GM23338 (cell line): Measurements from ENCODE around the gene RIOX2. TPM values are rescaled to one million over a fixed set of nuclear protein-coding genes. Genes with fewer than 3 reads are reported as not detected.

Source experiments
- ATAC-seq: fragments of 200-7000 bp; cut with Tn5 transposase; 3 replicates; pipeline ENCODE4 v1.9.1; 2020
- DNase-seq: peaks from one replicate; pipeline ENCODE4 v3.0.0-alpha.2; 2015; ENCODE audit warnings: low spot score
- H2AFZ ChIP-seq: fragments of 200-600 bp; sonication (generic); 2 replicates; pipeline ENCODE4 v1.8.0; 2016; ENCODE audit warnings: antibody characterized with exemption, mild to moderate bottlenecking, moderate library complexity
- H3F3A ChIP-seq: fragments of 200-600 bp; sonication (generic); replicated peaks from 2 replicates; pipeline ENCODE4 v1.8.0; 2017; ENCODE audit warnings: antibody characterized with exemption, mixed run types, low read depth
- H3K27ac ChIP-seq: fragments of 200-600 bp; sonication (generic); 2 replicates; pipeline ENCODE4 v1.6.1; 2016; ENCODE audit warnings: low read depth
- H3K27me3 ChIP-seq: fragments of 200-600 bp; sonication (generic); 2 replicates; pipeline ENCODE4 v1.8.0; 2016; ENCODE audit warnings: mild to moderate bottlenecking, mixed run types, moderate library complexity; ENCODE audit not compliant: insufficient read depth
- H3K36me3 ChIP-seq: fragments of 200-600 bp; sonication (generic); 2 replicates; pipeline ENCODE4 v1.8.0; 2016; ENCODE audit warnings: mild to moderate bottlenecking; ENCODE audit not compliant: insufficient read depth
- H3K4me1 ChIP-seq: fragments of 200-600 bp; sonication (generic); 2 replicates; pipeline ENCODE4 v1.8.0; 2016; ENCODE audit warnings: mild to moderate bottlenecking, moderate library complexity; ENCODE audit not compliant: insufficient read depth
- H3K4me2 ChIP-seq: fragments of 200-600 bp; sonication (generic); 2 replicates; pipeline ENCODE4 v1.7.1; 2017; ENCODE audit warnings: mixed run types
- H3K4me3 ChIP-seq: fragments of 200-600 bp; sonication (generic); 2 replicates; pipeline ENCODE4 v1.6.1; 2016; ENCODE audit warnings: mixed run types
- H3K79me2 ChIP-seq: fragments of 200-600 bp; sonication (generic); replicated peaks from 2 replicates; pipeline ENCODE4 v1.8.0; 2017; ENCODE audit warnings: mild to moderate bottlenecking; ENCODE audit not compliant: insufficient read depth
- H3K9me2 ChIP-seq: fragments of 200-600 bp; sonication (generic); 2 replicates; pipeline ENCODE4 v1.8.0; 2017; ENCODE audit not compliant: insufficient read depth
- H4K20me1 ChIP-seq: fragments of 200-600 bp; sonication (generic); replicated peaks from 2 replicates; pipeline ENCODE4 v1.8.0; 2017; ENCODE audit warnings: mild to moderate bottlenecking; ENCODE audit not compliant: insufficient read depth
- H3K27ac Mint-ChIP-seq: 2 replicates; pipeline ENCODE4 v1.8.0; 2020; ENCODE audit warnings: inconsistent platforms, mild to moderate bottlenecking, moderate library complexity, mixed read lengths
- H3K27me3 Mint-ChIP-seq: 3 replicates; pipeline ENCODE4 v1.8.0; 2022; ENCODE audit warnings: low read depth, mild to moderate bottlenecking, moderate library complexity, mixed read lengths, inconsistent platforms; ENCODE audit not compliant: insufficient read depth, poor library complexity
- H3K36me3 Mint-ChIP-seq: 3 replicates; pipeline ENCODE4 v1.8.0; 2021; ENCODE audit warnings: low read depth, mild to moderate bottlenecking, inconsistent platforms, moderate library complexity, mixed read lengths
- H3K4me1 Mint-ChIP-seq: 3 replicates; pipeline ENCODE4 v1.8.0; 2020; ENCODE audit warnings: mild to moderate bottlenecking, inconsistent platforms, mixed read lengths
- H3K4me3 Mint-ChIP-seq: 3 replicates; pipeline ENCODE4 v1.8.0; 2021; ENCODE audit warnings: moderate library complexity, mild to moderate bottlenecking, inconsistent platforms, mixed read lengths
- H3K9me3 Mint-ChIP-seq: 3 replicates; pipeline ENCODE4 v1.8.0; 2020; ENCODE audit warnings: moderate library complexity, mild to moderate bottlenecking, inconsistent platforms, mixed read lengths
- CTCF ChIP-seq, 2 experiments: fragments of 200-600 bp in 1 of 2; sonication (generic) in 1 of 2; conservative IDR thresholded peaks; 2 replicates each; pipeline versions ENCODE4 v1.5.1 to v1.6.1; 2016 to 2017; ENCODE audit warnings: antibody characterized with exemption in 2 of 2, low read depth in 2 of 2, mild to moderate bottlenecking in 2 of 2, moderate library complexity in 1 of 2
- POLR2AphosphoS5 ChIP-seq: IDR thresholded peaks from 2 replicates; pipeline ENCODE4 v1.6.1; 2016; ENCODE audit warnings: antibody characterized with exemption, low read depth
- STAT1 ChIP-seq: IDR thresholded peaks from one replicate; pipeline ENCODE4 v1.6.1; 2016; ENCODE audit warnings: antibody characterized with exemption; ENCODE audit not compliant: unreplicated experiment
- ZNF331 ChIP-seq: fragments of 250-450 bp; sonication (Bioruptor Pico); IDR thresholded peaks from 2 replicates; pipeline ENCODE4 v1.5.0; 2020; ENCODE audit warnings: low read depth, mild to moderate bottlenecking, moderate library complexity
- ZNF462 ChIP-seq: fragments of 250-450 bp; sonication (Bioruptor Pico); IDR thresholded peaks from 2 replicates; pipeline ENCODE4 v1.5.0; 2020; ENCODE audit warnings: mild to moderate bottlenecking, moderate library complexity
- polyA plus RNA-seq: library from polyadenylated mRNA; unstranded; fragments of >200 nt; fragmentation: Nextera tagmentation; extraction: Ambion mirVana; gene quantifications from 2 replicates; pipeline ENCODE4 v1.2.1, GENCODE V29; 2016
- total RNA-seq: library from RNA; depleted of rRNA; stranded (reverse); fragments of >200 nt; shearing (Covaris generic); gene quantifications from 2 replicates; pipeline ENCODE4 v1.2.3, GENCODE V29; 2014

RIOX2 gene
- total and polyA plus RNA-seq, 2 experiments from 2014 or later, result 9.0 to 10.7 TPM

- H3K9me3 Mint-ChIP-seq, result no peaks in the 10 kb centered on the region
Observed at GRCh38 chr3:98005438-98005837, 33.2 kb upstream of the RIOX2 start.

More at GRCh38 chr3:98005438-98005837, 33.2 kb upstream of the RIOX2 start:
- Histone ChIP-seq H3K27me3 (no peaks in the 10 kb centered on the region), H3F3A (no peaks in the 10 kb centered on the region), H3K9me2 (no peaks in the 10 kb centered on the region), H3K4me1 (no peaks in the 10 kb centered on the region), H3K79me2 (no peaks in the 10 kb centered on the region), H3K4me2 (no peak overlapping the region), H3K36me3 (no peaks in the 10 kb centered on the region), H3K4me3 (no peak overlapping the region), H2AFZ (no peak overlapping the region), H3K27ac (no peak overlapping the region), H4K20me1 (no peaks in the 10 kb centered on the region)
- Mint-ChIP-seq H3K27ac (no peak overlapping the region), H3K27me3 (peaks cover 4% of the 10 kb centered on the region), H3K4me1 (no peaks in the 10 kb centered on the region), H3K4me3 (no peak overlapping the region), H3K36me3 (no peaks in the 10 kb centered on the region)
- DNase-seq (no peak), ATAC-seq (no peak)
- TF ChIP-seq POLR2AphosphoS5 (no peak), ZNF462 (no peak), STAT1 (no peak), ZNF331 (CRISPR knock-in tag) (no peak), CTCF (conservative IDR thresholded peaks at IDR 0.05; ENCODE audit: low read depth in 2 of 2) (no peak)
